OCI-M2 (cell line): Measurements from ENCODE around the gene TMEM192.
A peak's percentile ranks its signal among the peaks of the same experiment; 100 is the strongest.
"Not testable (repeated sequence)": the region's sequence is repeated elsewhere in the genome, so short reads cannot be mapped to it uniquely, and the experiment has no call there.

Experiments
- DNase-seq: peaks from one replicate; lab custom pipeline; 2025; ENCODE audit not compliant: unreplicated experiment; lab: John Stamatoyannopoulos, UW

Gene TMEM192

GRCh38 chr4:165112368-165113121, at the start of gene TMEM192:
Gene TMEM192 (minus strand): TSS chr4:165112860. CDS start chr4:165112773, 87 bp downstream.
- peak; percentile 22 for DNase-seq

DNA sequence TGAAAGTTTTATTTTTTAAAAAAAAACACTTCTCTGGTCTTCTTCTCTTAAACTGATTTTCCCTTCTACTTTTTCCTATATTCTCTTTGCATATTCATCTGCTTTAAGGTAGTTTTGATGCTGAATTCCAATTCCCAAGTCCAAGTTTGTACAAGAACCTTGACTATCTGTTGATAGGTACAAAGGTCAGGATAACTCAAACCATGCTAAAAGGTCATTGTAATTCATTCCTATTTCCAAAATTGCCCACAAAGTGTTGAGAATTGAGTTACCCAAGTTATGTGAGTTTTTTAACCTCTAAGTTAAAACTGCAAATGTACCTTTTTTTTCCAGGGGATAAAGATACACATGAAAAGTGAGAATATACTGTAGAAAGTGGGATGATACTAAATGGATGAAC, 46.1 kb upstream of the TMEM192 start:
- DNase-seq = no peak

DNA sequence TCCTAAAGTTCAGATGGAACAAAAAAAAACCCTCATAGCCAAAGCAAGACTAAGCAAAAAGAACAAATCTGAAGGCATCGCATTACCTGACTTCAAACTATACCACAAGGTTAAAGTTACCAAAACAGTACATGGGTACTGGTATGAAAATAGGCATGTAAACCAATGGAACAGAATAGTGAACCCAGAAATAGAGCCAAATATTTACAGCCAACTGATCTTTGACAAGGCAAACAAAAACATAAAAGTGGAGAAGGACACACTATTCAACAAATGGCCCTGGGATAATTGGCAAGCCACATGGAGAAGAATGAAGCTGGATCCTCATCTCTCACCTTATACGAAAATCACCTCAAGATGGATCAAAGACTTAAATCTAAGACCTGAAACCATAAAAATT, 44.2 kb upstream of the TMEM192 start:
- no peak for DNase-seq

- no peak for DNase-seq
Measured at GRCh38 chr4:165154482-165154881, 41.8 kb upstream of the TMEM192 start.

- no peak for DNase-seq
Measured at GRCh38 chr4:165152527-165152926, 39.9 kb upstream of the TMEM192 start.

DNA sequence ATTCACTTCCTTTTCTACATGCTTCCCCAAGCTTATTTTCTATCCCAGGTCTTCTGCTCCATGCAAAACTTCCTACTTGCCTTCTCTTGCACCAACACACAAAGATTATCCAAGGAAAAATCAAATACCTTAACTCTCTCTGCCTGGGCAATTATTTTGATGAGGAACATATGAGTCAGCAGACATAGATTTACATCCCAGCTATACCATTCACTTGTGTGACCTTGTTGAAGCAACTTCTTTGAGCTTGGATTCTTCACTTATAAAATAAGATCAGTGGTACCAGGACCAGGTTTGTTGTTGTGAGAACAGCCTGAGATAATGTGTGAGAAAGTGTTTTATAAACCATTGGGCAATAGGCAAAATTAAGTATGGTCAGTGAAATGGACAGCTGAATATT, 39.1 kb upstream of the TMEM192 start:
- DNase-seq = no peak

- no peak for DNase-seq
Measured at GRCh38 chr4:165150545-165150944, 37.9 kb upstream of the TMEM192 start.

- DNase-seq = no peak
Measured at GRCh38 chr4:165138843-165139242, 26.2 kb upstream of the TMEM192 start.

DNA sequence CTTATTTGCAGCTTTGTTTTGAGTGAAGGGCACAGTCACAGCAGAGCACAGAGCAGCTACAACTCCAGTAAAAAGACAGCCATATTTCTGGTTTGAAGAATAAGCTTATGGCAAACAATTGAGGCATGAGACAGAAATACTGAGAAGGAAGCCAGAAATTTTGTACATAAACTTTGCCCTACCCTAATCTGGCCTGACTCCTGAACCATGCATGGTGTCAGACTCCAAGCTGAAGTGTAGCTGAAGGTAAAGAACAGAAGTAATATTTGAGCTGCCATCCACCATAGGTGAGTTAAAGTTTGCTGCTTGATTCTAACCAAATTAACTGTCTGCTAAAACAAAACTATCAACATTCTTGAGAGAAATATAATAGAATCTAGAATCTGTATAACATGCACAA, 24.5 kb upstream of the TMEM192 start:
- DNase-seq = no peak

- DNase-seq = no peak
Measured at GRCh38 chr4:165136529-165136928, 23.9 kb upstream of the TMEM192 start.

DNA sequence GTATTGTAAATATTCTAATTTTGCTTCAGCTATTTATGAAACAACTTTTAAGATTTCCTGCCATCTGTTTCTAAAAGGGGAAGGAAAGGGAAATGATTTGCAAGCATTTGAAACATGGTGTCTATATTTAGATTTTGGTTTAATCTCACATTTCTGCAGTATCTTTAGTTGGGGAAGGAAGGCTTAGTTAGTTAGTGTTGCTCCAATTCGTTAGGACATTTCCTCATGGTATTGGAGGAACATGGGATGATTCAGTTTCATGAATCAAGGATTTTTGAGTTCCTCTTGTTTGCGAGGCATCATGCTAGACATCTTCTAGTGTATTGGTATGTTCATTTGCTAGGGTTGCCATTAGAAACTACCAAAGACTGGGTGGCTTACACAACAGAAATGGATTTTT, 20.5 kb upstream of the TMEM192 start:
- DNase-seq = no peak

- DNase-seq = peak; percentile 73
Measured at GRCh38 chr4:165131247-165131832, 18.7 kb upstream of the TMEM192 start.

DNA sequence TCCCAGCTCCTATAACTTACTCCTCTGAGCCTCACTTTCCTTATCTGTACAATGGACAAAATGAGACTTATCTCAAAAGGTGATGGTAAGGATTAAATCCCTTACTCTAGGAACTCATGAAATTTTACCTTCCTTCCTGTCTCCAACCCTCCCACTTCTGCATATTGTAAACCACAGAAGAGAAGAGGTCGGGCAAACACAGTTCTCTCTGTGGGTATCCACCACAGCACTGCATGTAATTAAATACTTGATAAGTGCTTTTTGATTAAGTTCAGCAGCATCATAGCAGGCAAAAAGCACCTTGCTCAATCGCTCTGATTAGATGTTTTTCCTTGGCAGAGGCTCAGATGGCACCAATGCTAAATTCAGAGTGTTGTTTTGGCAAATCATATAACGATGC, 17.3 kb upstream of the TMEM192 start:
- no peak for DNase-seq

GRCh38 chr4:165125869-165126499, 13.3 kb upstream of the TMEM192 start:
- DNase-seq = not testable (repeated sequence)

DNA sequence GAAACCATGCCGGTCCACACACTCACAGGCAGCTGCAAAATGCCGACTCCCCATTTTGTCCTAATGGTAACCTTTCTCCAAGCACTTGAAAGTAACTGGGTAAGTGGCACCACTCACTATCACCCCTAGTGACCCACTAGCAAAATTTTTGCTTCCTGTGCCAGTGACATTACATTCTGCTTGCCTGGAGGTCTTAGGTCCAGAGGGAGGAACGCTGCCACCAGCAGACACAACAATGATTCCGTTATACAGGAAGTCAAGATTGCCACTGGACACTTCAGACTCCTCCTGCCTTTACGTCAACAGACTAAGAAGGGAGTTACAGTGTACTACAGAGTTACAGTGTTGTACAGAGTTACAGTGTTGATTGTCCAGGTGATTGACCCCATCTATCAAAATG, 11.8 kb upstream of the TMEM192 start:
- no peak for DNase-seq

- DNase-seq = no peak
Measured at GRCh38 chr4:165118256-165118909, 5.7 kb upstream of the TMEM192 start.

DNA sequence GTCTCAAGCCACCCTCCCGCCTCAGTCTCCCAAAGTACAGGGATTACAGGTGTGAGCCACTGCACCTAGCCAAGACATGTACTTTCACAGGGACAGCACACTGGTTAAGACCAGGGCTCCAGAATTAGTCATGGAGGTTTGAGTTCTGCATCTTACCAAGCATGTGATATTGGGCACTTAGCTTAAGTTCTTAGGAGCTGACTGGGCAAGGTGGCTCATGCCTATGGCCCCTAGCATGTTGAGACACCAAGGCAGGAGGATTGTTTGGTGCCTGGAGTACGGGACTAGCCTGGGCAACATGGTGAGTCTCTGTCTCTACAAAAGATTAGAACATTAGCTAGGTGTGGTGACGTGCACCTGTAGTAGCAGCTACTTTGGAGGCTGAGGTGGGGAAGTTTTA, 2.6 kb upstream of the TMEM192 start:
- DNase-seq = no peak

DNA sequence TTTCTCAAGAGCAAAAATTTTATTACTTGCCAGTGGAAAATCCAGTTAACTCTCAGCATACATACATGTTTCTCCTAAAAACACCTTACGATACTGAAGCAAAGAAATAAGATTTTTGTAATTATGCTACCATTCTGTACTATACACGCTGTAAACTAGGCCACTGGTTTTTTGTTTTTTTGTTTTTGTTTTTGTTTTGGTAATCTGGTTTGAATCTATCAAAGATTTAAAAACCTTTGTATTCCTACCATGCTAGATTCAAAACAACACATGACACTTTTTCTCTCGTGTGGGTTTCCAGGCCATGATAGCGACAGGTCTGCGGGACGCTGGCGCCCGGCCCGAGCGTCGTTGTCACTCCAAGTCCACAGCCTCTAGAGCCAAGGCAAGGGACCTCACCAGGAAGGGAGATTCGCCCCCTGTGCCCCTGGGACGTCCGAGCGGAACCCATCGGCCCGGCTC, 723 bp downstream of the TMEM192 start:
- no peak for DNase-seq

DNA sequence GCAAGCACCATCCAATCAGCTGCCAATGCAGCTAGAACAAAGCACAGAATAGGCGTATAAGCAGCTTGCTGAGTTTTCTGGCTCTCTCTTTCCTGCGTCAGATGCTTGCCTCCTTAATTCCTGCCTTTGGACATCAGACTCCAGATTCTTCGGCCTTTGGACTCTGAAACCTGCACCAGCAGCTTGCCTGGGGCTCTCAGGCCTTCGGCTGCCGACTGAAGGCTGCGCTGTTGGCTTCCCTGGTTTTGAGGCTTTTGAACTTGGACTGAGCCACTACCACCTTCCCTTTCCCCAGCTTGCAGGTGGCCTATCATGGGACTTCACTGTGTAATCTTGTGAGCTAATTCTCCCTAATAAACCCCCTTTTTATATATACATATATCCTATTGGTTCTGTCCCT, 6.1 kb downstream of the TMEM192 start:
- no peak for DNase-seq

DNA sequence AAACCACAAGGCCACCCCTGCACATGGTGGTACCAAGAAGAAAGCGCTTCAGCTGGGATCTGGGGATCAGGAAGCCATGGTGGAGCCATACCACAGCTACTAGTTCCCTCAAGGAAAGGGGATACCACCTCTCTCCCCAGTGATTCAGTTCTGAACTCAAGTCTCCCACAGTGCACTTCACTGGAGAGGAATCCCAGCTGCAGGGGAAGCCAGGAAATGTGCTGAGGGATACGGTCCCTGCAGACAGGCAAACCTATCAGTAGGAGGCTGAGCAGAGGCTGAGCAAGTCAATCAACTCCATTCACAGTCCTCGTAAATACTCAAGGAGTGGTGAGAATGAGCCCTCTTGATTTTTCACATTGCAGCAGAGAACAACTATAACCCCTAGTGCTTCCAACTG, 11.0 kb downstream of the TMEM192 start:
- no peak for DNase-seq

GRCh38 chr4:165096776-165097175, 15.9 kb downstream of the TMEM192 start:
- no peak for DNase-seq

DNA sequence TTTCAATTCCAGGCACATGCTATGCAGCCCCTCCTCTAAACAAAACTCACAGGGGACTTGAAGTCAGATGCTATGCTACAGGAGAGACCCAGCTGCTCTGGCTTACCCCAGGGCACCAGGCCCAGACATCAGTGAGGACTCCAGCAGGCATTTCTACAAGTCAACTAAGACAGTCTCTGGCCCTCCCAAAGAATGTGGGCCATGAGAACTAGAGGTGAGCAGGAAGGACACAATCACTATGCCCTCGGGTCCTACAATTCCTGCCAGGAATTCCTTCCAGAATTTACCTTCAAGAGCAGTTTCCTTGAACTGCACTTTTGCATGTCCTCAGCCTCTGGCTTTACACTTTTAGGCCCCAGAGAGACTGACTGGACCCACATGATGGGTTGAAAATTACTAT, 17.4 kb downstream of the TMEM192 start:
- DNase-seq = no peak
